Measurements from ENCODE around the gene ABCC2.
"Not testable (repeated sequence)": the region's sequence is repeated elsewhere in the genome, so short reads cannot be mapped to it uniquely, and the experiment has no call there.

The ABCC2 gene

DNA sequence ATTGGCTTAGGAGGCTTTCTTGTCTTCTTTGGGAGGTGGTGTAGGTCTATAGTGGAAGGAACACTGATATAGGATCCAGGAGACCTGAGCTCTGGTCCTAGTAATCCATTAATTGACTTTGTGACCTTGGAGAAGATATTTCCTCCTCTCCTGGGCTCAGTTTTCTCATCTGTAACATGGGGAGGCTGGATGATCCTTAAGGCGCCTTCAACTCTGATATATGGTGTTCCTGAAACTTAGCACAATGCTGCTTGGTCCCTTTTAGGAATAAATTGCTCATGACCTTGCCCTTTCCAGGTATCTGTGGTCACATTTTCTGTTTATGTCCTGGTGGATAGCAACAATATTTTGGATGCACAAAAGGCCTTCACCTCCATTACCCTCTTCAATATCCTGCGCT, 25.3 kb downstream of the ABCC2 start:
- in situ Hi-C loops (cut with HindIII; ENCODE audit: low sequenced_read_pairs): no loop called here

DNA sequence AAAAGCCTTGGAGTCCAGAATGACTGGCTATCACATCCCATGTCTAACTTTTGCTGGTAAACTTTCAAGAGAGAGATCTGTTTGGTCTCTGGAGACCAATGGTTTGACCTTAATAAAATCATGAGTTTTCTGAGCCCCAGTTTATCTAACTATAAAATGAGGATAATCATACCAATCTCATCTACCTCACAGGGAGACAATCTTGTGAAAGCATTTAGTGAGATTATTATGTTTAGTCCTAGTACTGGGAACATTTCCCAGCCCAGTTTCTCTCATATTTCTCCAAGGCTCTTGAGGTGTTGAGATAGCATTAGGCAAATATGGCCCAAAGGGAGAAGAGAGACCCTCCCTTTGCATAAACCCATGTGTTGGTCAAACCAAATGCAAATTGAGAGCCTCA, 25.8 kb downstream of the ABCC2 start:
- in situ Hi-C loops (cut with HindIII; ENCODE audit: low sequenced_read_pairs): no loop called here

DNA sequence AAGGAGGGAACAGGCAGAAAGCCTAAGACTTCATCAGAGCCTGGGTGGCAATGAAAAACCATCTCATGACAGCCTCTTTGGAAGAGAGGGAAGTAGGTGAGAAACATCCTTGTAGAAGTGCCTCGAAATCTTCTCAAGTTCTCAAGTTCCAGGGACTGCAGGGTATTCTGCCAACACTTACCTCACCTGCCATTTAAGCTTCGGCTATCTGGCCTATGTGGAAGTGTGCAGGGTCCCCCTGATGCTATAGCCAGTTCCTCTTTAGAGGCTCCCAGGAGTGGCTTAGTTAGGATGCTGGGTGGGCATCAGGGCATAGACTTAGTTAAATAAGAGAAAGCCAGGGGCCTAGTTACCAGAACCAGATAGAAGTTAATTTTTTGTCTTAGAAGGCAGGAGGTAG, 27.0 kb downstream of the ABCC2 start:
- in situ Hi-C loops (cut with HindIII; ENCODE audit: low sequenced_read_pairs): no loop called here

DNA sequence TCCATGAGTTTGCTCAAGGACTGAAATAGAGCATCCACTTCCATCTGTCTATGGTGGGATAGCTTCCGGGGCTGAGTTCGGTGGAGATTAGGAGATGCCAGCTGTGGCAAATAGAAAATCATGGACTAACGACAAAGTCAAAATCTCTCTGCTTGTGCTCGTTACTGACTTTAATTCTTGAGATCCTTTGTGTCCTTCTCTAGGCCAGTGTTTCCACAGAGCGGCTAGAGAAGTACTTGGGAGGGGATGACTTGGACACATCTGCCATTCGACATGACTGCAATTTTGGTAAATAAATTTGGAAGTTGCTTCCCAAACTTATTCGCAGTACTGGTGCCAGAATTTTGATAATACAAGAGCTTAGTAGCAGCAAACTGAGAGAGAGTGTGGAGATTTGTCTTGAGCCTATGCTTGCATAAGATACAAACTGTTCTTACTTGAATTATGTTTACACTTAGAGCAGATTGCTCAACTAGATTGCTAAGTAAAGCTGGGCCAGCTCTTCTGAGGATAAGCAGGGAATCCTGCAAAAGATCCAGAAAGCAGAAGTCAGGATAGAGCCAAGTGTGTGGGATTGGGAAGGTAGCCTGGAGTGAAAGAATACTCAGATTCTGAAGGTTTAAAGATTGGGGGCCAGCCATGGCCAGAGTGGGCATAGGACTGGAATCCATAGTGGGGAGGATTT, 27.6 kb downstream of the ABCC2 start:
- in situ Hi-C loops (cut with HindIII; ENCODE audit: low sequenced_read_pairs): no loop called here

DNA sequence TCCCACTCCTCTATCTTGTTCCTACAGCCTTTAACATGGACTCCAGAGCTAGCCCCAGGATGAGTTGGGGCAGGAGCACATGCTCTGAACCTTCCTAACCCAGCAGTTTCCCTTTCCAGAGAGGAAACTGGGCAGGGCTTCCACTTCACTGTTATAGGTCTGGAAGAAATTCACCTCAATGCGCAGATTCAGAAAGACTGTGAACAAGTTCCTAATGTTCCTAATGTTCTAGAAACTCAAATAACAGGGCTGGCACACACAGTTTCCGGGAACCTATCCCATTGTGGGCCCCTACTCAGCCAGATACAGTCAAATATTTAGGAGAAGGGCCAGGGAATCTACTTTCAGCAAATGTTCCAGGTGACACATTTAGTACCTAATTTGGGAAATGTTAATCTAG, 29.7 kb downstream of the ABCC2 start:
- in situ Hi-C loops (cut with HindIII; ENCODE audit: low sequenced_read_pairs): no loop called here

DNA sequence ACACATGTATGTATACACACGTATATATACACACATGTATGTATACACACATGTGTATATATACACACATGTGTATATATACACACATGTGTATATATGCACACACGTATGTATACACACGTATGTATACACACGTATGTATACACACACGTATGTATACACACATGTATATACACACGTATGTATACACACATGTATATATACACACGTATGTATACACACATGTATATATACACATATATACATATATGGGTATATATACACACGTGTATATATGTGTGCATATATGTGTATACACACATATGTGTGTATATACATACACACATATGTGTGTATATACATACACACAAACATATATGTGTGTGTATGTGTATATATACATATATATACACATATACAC, 31.7 kb downstream of the ABCC2 start:
- in situ Hi-C loops (cut with HindIII; ENCODE audit: low sequenced_read_pairs): no loop called here

DNA sequence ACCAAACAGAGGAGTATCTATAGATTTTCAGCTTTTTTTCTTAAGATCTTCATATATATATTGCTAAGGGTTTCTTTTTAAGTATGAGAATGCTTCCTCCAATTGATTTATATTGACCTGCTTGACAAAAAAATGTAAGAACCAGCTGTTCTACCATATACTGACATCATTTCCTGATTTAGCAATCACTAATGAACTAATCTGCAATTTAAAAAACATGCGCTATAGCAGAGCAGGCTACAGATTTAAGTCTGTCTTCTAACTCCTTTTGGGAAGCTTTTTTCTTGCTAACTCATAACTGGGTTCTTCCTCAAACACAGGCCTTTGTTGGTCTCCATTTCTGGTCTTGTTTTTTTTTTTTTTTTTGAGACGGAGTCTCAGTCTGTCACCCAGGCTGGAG, 33.2 kb downstream of the ABCC2 start:
- in situ Hi-C loops (cut with HindIII; ENCODE audit: low sequenced_read_pairs): no loop called here

DNA sequence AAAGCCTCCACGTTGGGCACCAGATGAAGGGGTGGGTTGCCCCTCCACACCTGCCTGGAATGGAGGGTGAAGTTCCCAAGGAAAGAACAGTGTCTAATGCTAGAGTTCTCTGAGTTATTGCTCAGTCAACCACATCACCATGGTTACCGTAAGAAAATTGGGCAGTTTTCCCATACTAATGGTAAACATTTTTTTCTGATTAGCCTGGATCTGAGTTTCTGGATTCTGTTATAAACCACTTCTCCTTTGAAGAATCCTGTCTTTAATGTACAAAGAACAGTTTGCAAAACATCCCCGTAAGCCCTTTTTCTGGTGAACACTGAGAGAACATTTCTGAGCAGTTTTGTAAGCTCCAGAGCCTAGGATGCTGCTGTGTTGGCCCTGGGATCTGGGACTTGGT, 45.5 kb downstream of the ABCC2 start:
- in situ Hi-C loops (cut with HindIII; ENCODE audit: low sequenced_read_pairs): no loop called here

DNA sequence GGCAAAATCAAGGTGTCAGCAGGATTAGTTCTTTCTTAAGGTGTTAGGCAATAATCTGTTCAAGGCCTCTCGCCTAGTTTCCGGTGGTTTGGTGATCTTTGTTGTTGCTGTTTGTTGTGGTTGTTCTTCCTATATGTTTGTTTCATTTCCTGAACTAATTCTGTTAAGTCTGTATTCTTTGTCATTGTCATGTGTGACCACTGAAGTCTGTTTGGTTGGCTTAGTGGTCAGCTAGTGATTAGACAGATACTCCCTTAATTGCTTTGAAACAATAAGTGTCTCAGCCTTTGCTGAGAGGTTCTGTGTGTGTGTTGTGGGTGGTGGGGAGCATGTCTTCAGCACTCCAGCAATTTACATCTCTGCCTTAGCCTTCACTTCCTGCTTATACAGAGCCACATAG, 46.0 kb downstream of the ABCC2 start:
- in situ Hi-C loops (cut with HindIII; ENCODE audit: low sequenced_read_pairs): no loop called here

DNA sequence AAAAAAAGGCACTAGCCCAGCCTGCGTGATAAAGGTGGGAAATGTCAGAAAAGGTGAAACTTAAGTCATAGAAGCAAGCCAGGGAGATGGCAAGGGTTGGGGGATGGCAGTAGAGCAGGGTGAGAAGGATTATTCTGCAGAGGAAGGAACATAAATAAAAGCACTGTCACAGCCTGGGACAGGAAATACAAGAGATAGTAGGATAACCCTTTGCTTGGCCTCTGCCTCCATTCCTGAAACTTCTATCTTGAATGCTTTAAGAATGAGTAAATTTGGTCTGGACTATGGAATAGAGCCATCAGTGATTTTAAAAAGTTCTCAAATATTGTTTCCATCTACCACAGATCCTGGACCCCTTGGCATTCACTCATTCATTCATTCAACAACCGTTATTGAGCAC, 50.0 kb downstream of the ABCC2 start:
- in situ Hi-C loops (cut with HindIII; ENCODE audit: low sequenced_read_pairs): no loop called here

DNA sequence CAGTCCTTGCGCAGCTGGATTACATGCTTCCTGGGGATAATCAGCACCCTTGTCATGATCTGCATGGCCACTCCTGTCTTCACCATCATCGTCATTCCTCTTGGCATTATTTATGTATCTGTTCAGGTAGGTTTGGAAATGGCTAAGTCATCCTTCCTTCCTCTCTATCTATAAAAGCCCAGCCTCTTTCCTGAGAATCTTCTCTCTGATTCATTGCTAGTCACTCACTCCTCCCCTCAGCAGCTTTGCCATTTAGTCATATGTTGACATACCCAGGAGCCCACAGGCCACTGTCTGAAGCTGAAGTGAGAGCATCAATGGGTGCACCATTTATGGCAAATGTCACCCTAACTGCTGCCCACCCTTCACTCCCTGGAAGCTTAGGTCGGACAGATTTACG, 52.0 kb downstream of the ABCC2 start:
- in situ Hi-C loops (cut with HindIII; ENCODE audit: low sequenced_read_pairs): no loop called here

DNA sequence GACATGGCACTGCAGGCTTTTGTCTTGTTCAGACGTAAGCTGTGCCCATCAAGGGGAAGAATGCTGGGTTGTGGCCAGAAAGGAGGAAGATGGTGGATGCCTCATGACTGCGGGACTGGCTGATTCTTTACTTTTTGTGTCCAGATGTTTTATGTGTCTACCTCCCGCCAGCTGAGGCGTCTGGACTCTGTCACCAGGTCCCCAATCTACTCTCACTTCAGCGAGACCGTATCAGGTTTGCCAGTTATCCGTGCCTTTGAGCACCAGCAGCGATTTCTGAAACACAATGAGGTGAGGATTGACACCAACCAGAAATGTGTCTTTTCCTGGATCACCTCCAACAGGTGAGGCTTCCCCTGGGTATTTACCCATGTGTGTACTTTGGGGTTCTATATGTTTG, 53.5 kb downstream of the ABCC2 start:
- in situ Hi-C loops (cut with HindIII; ENCODE audit: low sequenced_read_pairs): no loop called here

DNA sequence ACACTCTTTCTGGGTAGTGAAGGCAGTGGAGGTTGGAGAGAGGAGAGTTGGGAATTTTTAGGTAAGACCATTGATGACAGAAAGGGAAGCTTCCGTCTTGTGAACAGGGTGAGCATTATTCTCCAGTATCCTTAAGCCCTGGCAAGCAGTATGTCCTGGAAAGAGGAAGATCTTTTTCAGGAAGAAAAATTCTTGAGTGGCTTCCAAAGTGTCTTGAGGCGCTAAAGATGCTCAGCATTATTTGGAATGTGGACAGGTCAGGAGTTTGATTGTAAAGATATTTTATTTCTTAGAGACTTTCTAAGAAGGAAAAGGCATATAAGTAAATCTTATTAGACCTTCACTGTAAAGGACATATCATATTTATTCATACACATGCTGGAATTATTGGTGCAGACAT, 54.3 kb downstream of the ABCC2 start:
- in situ Hi-C loops (cut with HindIII; ENCODE audit: low sequenced_read_pairs): no loop called here

DNA sequence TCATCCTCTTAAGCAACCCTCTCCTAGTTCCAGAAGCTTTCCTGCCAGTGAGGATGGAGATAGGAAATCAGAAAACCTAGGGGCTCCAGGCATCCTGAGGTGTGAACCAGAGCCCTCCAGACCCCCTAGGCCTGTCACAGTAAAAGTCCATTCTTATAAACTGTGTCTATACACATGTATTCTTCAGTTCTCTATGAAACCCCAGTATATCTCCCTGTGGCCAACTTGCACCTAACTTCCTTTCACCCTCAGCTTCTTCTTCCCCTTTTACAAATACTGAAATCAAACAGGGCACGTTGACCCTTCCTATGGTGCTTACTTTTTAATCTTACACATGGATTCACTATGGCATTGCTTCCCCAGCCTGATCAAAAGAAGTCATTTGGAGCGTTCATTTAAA, 58.4 kb downstream of the ABCC2 start:
- in situ Hi-C loops (cut with HindIII; ENCODE audit: low sequenced_read_pairs): not testable (repeated sequence)

DNA sequence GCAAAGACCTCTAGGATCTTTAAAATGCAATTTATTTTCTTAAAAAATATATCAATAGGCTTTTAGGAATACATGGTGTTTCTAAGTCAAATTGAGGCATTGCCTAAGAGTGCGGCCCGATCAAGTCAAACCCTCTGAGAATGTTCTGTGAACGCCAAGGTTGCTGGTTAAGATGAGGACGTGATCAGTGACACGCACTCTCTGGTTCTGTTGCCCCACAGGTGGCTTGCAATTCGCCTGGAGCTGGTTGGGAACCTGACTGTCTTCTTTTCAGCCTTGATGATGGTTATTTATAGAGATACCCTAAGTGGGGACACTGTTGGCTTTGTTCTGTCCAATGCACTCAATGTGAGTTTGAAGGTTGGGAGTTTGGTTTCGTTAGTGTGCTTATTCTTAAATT, 59.3 kb downstream of the ABCC2 start:
- in situ Hi-C loops (cut with HindIII; ENCODE audit: low sequenced_read_pairs): no loop called here

DNA sequence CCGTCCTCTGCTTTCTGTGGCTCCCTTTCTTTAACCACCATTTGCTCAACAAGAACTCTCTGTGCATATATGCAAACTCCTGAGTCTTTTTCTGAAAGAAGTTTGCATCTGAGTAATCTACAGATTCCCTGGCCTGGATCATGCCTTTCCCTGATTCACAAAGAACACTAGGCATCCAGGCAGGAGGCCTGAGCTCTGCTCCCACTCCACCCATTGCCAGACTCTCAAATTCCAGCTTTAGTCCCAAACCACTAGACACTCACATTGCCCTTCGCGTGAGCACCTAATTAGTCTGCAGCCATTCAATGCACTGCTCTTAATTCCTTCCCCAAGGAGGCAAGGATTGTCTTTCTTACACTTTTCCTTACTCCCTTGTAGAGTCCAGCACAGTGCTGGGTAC, 60.9 kb downstream of the ABCC2 start:
- in situ Hi-C loops (cut with HindIII; ENCODE audit: low sequenced_read_pairs): no loop called here

DNA sequence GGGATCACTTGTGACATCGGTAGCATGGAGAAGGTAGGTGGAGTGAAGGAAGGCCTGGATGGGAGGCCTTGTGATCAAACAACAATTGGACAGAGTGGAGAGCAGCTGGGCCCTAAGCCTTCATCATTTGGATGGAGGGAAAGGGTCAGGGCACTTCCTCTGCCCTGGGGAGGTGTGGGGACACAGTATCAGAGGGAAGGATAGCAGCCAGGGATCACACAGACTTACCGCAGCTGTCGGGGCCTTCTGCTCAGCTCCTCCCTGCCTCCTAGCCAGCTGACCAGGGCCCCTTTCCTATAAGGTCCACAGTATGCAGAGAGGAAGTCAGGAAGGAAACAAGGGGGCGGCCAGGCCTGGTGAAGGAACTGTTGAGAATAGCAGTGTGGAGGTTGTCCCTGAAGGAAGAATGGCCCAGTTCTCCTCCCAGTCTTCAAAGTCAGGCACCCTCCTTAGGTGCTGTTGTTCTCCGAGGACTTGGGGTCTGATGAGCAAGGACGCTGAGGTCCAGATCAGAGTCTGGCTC, 62.1 kb downstream of the ABCC2 start:
- in situ Hi-C loops (cut with HindIII; ENCODE audit: low sequenced_read_pairs): no loop called here

DNA sequence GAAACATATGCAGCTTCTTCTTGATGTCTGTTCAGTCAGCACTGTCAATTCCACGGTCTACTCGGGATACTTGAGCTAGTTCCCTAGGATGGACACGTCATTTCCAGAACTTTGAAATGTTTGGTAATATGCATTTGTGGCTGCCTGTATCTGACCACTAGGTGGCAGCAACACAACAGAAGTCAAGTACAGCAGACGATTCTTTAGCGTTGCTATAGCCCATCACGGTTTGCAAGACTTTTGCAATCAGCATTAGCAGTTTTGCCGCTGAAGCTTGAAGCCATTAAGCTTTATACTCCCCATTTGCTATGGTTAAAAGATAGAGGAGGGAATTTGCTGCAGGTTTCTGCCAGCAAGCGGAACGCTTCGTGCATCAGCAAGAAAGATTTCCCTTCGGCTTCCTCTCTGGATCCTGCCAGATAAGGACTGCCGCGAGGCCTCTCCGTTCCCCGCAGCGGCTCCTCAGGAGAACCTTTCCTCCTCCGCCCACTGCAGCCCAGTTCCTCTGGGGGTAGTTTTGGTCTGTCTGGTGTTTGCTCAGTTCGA, 63.5 kb downstream of the ABCC2 start:
- in situ Hi-C loops (cut with HindIII; ENCODE audit: low sequenced_read_pairs): no loop called here

DNA sequence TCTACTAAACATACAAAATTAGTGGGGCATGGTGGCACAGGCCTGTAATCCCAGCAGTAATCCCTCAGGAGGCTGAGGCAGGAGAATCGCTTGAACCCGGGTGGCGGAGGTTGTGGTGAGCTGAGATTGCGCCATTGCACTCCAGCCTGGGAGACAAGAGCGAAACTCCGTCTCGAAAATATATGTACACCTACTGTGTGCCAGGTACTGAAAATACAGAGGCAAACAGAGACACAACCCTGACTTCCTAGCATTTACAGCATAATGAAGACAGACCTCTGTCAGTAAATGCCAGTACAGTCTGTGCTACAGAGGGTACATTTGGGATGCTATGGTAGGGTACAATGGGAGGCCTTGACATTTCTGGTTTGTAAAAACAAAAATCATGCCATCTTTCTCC, 66.6 kb downstream of the ABCC2 start:
- in situ Hi-C loops (cut with HindIII; ENCODE audit: low sequenced_read_pairs): no loop called here

DNA sequence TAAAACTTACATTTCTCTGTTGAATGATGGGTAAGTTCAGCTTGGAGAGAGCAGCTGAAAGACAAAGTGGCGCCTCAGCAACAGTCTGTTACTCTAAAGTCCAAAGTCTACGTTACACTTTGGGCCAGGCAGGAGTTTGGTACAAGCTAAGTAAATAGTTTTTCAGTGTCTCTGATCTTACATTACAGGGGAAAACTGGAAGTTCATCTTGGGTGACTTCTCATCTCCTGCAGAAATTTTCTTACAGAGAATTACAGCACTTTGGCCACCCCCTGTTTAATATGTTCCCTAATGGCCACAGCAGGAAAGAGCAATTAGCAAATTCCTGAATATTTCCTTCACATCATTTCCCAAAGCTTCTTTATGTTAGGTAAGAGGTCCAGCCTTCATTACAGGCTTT, 67.1 kb downstream of the ABCC2 start:
- in situ Hi-C loops (cut with HindIII; ENCODE audit: low sequenced_read_pairs): no loop called here

DNA sequence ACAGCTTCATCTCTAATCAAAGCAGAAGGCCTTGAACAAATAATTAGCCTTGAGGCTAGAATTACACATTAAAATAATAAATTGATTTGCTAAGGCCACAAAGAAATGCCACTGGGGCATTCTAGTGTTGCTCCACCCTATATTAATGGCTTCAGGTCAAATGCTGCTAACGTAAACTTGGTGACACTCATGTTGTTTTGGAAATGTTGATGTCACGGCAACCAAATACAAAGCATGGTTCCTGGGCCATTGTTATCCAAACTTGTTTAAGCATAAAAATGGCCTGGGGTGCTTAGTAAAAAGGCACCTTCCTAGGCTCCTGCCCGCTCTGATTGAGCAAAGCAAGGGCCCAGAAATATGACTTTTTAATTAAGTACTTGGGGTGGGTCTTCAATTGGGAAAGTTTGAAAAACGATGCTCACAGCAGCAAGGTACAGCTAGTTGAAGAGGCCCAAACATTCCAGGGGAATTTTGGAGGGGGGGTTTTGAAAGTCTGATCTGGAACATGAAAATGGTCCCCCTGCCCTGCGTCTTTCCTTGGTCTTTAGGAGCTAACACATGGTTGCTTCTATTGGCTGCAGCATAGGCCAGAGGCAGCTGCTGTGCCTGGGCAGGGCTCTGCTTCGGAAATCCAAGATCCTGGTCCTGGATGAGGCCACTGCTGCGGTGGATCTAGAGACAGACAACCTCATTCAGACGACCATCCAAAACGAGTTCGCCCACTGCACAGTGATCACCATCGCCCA, 67.8 kb downstream of the ABCC2 start:
- in situ Hi-C loops (cut with HindIII; ENCODE audit: low sequenced_read_pairs): loop anchor here (25.0 kb wide), 1 partner anchor 337 kb away; the partner anchor contains the start of gene ERLIN1

DNA sequence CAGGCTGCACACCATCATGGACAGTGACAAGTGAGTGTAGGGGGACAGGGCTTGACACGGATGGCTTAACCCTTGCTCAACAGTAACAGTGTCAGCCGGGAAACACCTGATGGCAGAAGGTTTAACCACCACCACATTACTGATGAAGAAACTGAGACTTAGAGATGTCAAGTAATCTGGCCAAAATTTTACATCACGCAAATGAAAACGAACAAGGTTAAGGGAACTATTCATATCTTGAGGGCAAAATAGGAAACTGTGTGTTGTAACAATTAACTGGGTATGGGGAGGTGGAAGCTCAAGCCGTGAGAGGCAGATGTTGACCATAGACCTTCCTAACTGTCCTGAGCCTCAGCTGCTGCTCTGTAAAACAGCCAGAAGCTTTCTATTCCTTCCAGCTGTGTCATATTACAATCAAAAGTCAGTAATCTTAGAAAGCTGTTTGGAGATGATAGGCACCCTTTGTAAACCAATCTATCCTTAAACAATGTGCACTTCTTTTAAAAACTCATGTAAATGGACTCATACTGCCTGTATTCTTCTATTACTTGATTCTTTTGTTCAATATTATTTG, 68.4 kb downstream of the ABCC2 start:
- in situ Hi-C loops (cut with HindIII; ENCODE audit: low sequenced_read_pairs): loop anchor here (25.0 kb wide), 1 partner anchor 336 kb away; the partner anchor contains the start of gene ERLIN1
